Tibial nerve (tissue), 3 donors: ENCODE results near the gene DGKQ.

Experiments
- CTCF ChIP-seq, 5 experiments: fragments of 200-600 bp in 3 of 5; fragments of 450-650 bp in 2 of 5; sonication (generic) in 3 of 5; IDR thresholded peaks; one replicate each; pipeline ENCODE4 v1.5.1; 2016 to 2019; ENCODE audit warnings: antibody characterized with exemption in 5 of 5, mild to moderate bottlenecking in 3 of 5, moderate library complexity in 2 of 5
- POLR2A ChIP-seq, 2 donors: fragments of 450-650 bp; IDR thresholded peaks; one replicate each; pipeline ENCODE4 v1.6.1; 2017; ENCODE audit warnings: antibody characterized with exemption in 2 of 2, mild to moderate bottlenecking in 2 of 2, moderate library complexity in 2 of 2

GRCh38 chr4:993111-994029 lies 20.0 kb upstream of the DGKQ start, which contains the start of gene SLC26A1:
- TF ChIP-seq CTCF (IDR thresholded peaks at IDR 0.05): no peak
- no peak for TF ChIP-seq POLR2A (IDR thresholded peaks at IDR 0.05)
